ENCODE data around the gene RPA3. TPM values are rescaled to one million over a fixed set of nuclear protein-coding genes. Genes with fewer than 3 reads are reported as not detected.

Gene RPA3
- total and polyA plus RNA-seq, 2 donors (not counting 3 experiments of a cell fraction or from before 2014, with no cell fraction given), result 15.6 to 34.4 TPM

GRCh38 chr7:7706101-7706511, 12.3 kb downstream of the RPA3 start:
- Histone ChIP-seq H3K4me3 (replicated peaks in 1 of 3; ENCODE audit: insufficient read depth in 1 of 3, low read depth in 1 of 3, low read length in 3 of 3) (no peak overlapping the region), H3K27me3 (ENCODE audit: control insufficient read depth in 2 of 2, insufficient read depth in 2 of 2, low read length in 2 of 2) (no peaks in the 10 kb centered on the region), H3K9me3 (replicated peaks; ENCODE audit: control insufficient read depth, insufficient read depth, low read length) (no peaks in the 10 kb centered on the region), H3K27ac (ENCODE audit: insufficient read depth, low read depth, low read length) (no peak overlapping the region), H3K9me1 (replicated peaks; ENCODE audit: control insufficient read depth, extremely low read depth, insufficient read depth, low read length) (no peaks in the 10 kb centered on the region), H3K4me1 (ENCODE audit: control insufficient read depth, extremely low read depth, insufficient read depth, low read length) (no peaks in the 10 kb centered on the region), H4K20me1 (replicated peaks; ENCODE audit: control insufficient read depth, extremely low read depth, insufficient read depth, low read length) (no peaks in the 10 kb centered on the region), H2AFZ (ENCODE audit: low read depth, low read length) (no peak overlapping the region), H3K9ac (replicated peaks; ENCODE audit: extremely low read depth, insufficient read depth, low read length) (no peak overlapping the region), H3K79me2 (ENCODE audit: control insufficient read depth, insufficient read depth, low read length) (no peaks in the 10 kb centered on the region), H3K4me2 (ENCODE audit: insufficient read depth, low read length) (no peak overlapping the region), H3K36me3 (ENCODE audit: control insufficient read depth in 2 of 2, extremely low read depth in 1 of 2, insufficient read depth in 2 of 2, low read length in 2 of 2) (no peaks in the 10 kb centered on the region)
- DNase-seq (ENCODE audit: low read depth, low spot score) (no peak), FAIRE-seq (no peak)
- intact Hi-C loops (cut with micrococcal nuclease), result no loop called here
- no TSS peak for BruUV-seq (replicated peaks)
- CTCF ChIA-PET, result no interaction called here
- POLR2A ChIA-PET, result no interaction called here
- dilution Hi-C loops (cut with MboI; ENCODE audit: extremely low pct_ligation_motif_present, low sequenced_read_pairs), result no loop called here
- no peak for TF ChIP-seq MYC (IDR thresholded peaks at IDR 0.05; ENCODE audit: low read depth, low read length)
- TF ChIP-seq CTCF (IDR thresholded peaks at IDR 0.05; ENCODE audit: extremely low read depth in 1 of 2, insufficient read depth in 1 of 2, low read depth in 1 of 2, low read length in 2 of 2), result no peak
- no peak for TF ChIP-seq MAX (IDR thresholded peaks at IDR 0.05; ENCODE audit: insufficient read depth, insufficient read length)
- TF ChIP-seq POLR2AphosphoS5 (IDR thresholded peaks at IDR 0.05; ENCODE audit: insufficient read depth, low read depth, low read length), result no peak
- TF ChIP-seq POLR2A (IDR thresholded peaks at IDR 0.05; ENCODE audit: low read depth, low read length), result no peak
- no peak for TF ChIP-seq GATA2 (IDR thresholded peaks at IDR 0.05; ENCODE audit: insufficient read depth, insufficient read length, low read depth, low read length)
- TF ChIP-seq EZH2 (IDR thresholded peaks at IDR 0.05; ENCODE audit: borderline replicate concordance, low read depth, low read length, severe bottlenecking), result no peak
- no peak for TF ChIP-seq FOS (IDR thresholded peaks at IDR 0.05; ENCODE audit: borderline replicate concordance, insufficient read depth, low read length)
